Stimulated activated CD8-positive, alpha-beta memory T cell treated with anti-CD3 and anti-CD28 coated beads, Interleukin-15, amount 100 ng/mL, for 48 hours (primary cell): ENCODE results near the gene UNC5B.

Experiments
- DNase-seq, 2 donors: peaks; one replicate each; pipeline ENCODE4 v3.0.0-alpha.2; 2020; ENCODE audit warnings: low read depth in 2 of 2

The UNC5B gene

GRCh38 chr10:71342573-71343391, 130.4 kb downstream of the UNC5B start:
- DNase-seq: no peak

GRCh38 chr10:71343392-71343773, 131.0 kb downstream of the UNC5B start:
- DNase-seq: no peak

- no peak for DNase-seq
These were observed 132.0 kb downstream of the UNC5B start for GRCh38 chr10:71344154-71344925.

- no peak for DNase-seq
These were observed 132.7 kb downstream of the UNC5B start for GRCh38 chr10:71344993-71345480.

- no peak for DNase-seq
These were observed 133.3 kb downstream of the UNC5B start for GRCh38 chr10:71345694-71346093.

- no peak for DNase-seq
These were observed 134.4 kb downstream of the UNC5B start for GRCh38 chr10:71346731-71347130.

- no peak for DNase-seq
These were observed 135.4 kb downstream of the UNC5B start for GRCh38 chr10:71347587-71348395.

GRCh38 chr10:71348850-71349249, 136.5 kb downstream of the UNC5B start:
- no peak for DNase-seq

GRCh38 chr10:71349406-71349805, 137.0 kb downstream of the UNC5B start:
- no peak for DNase-seq

GRCh38 chr10:71351087-71351486, 138.7 kb downstream of the UNC5B start:
- DNase-seq: no peak

GRCh38 chr10:71351628-71352319, 139.4 kb downstream of the UNC5B start:
- no peak for DNase-seq
